ENCODE measurements around the gene CAMKV. TPM values are rescaled to one million over a fixed set of nuclear protein-coding genes. Genes with fewer than 3 reads are reported as not detected.

The CAMKV gene
- total RNA-seq, 1 donor = not detected

GRCh38 chr3:49877716-49878115, 8.0 kb upstream of the CAMKV start:
- DNase-seq (ENCODE audit: low read depth) = no peak
- no peak overlapping the region for H3K4me3 ChIP-seq (ENCODE audit: low read depth, low read length)
- TF ChIP-seq CTCF (IDR thresholded peaks at IDR 0.05; ENCODE audit: insufficient read depth, low read length) = no peak

DNA sequence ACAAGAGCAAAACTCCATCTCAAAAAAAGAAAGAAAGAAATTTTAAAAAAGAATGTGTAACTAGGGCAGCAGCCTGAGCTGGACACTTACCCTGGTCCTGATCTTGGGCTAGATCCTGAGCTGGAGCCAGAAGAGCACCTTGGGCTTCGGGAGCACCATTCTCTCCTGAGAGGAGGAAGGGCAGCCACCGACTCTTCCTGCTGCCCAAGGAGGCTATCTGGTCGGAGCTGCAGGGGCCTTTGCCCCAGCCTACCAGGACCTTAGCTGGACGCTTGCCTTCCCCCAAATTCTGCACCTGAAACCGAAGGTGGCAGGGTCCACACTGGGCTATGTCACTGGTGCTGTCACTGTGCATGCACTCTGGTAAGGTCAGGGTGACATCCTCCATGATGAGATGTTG, 6.9 kb upstream of the CAMKV start:
- no peak overlapping the region for H3K4me3 ChIP-seq (ENCODE audit: low read depth, low read length)
- no peak for TF ChIP-seq CTCF (IDR thresholded peaks at IDR 0.05; ENCODE audit: insufficient read depth, low read length)
- DNase-seq (ENCODE audit: low read depth) = no peak

GRCh38 chr3:49873623-49874022, 3.9 kb upstream of the CAMKV start:
- no peak for TF ChIP-seq CTCF (IDR thresholded peaks at IDR 0.05; ENCODE audit: insufficient read depth, low read length)
- DNase-seq (ENCODE audit: low read depth) = no peak
- H3K4me3 ChIP-seq (ENCODE audit: low read depth, low read length) = no peak overlapping the region

GRCh38 chr3:49872801-49873281, 3.1 kb upstream of the CAMKV start:
- TF ChIP-seq CTCF (IDR thresholded peaks at IDR 0.05; ENCODE audit: insufficient read depth, low read length) = no peak
- no peak overlapping the region for H3K4me3 ChIP-seq (ENCODE audit: low read depth, low read length)
- DNase-seq (ENCODE audit: low read depth) = no peak

- H3K4me3 ChIP-seq (ENCODE audit: low read depth, low read length) = no peak overlapping the region
- TF ChIP-seq CTCF (IDR thresholded peaks at IDR 0.05; ENCODE audit: insufficient read depth, low read length) = no peak
- no peak for DNase-seq (ENCODE audit: low read depth)
These were observed 1.9 kb upstream of the CAMKV start for GRCh38 chr3:49871531-49872153.

- DNase-seq (ENCODE audit: low read depth) = no peak
These were observed 742 bp downstream of the CAMKV start for GRCh38 chr3:49868862-49869466.

More at GRCh38 chr3:49868862-49869466, 742 bp downstream of the CAMKV start:
- no peak overlapping the region for H3K4me3 ChIP-seq (ENCODE audit: low read depth, low read length)
- TF ChIP-seq CTCF (IDR thresholded peaks at IDR 0.05; ENCODE audit: insufficient read depth, low read length) = no peak
